SKM-1 (cell line): ENCODE measurements around the gene PHACTR3.
"Not testable (repeated sequence)": the region's sequence is repeated elsewhere in the genome, so short reads cannot be mapped to it uniquely, and the experiment has no call there.

Experiments used
- DNase-seq: peaks from one replicate; lab custom pipeline; 2025; ENCODE audit not compliant: unreplicated experiment; lab: John Stamatoyannopoulos, UW

The PHACTR3 gene

DNA sequence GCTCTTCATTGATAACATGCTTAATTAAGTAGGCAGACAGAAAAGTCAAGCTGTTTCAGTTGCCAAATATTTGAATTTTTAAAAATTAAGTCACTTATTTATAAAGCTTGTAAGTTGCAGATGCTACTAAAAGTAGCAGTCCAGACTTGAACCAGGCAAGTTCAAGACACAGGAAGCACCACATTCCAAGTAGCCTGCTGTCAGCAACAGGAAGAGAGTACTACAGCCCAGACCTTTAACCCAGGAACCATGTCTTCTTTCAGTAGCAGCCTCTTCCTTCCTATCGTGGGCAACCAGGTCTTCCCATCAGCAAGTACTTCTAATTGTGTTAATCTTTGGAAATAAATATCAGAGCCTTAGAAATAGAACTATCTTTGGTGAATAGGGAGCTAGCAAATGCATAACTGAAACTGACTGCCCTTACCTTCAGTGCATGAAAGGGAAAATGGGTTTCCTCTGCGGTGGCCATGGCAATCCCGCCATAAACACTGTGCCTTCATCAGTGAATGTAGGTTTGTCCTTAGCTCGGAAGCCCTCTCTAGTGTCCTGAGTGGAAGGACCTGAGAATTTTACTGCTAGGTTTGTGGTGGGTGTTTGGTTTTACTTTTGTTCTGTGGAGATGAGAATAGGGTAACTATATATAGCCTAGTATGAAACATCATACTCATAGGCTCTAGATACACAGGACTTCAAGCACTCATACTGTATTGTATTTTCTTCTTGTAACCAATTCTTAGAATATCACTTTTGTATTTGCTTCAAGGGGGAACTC lies 233.5 kb downstream of the PHACTR3 start:
- DNase-seq: no peak

DNA sequence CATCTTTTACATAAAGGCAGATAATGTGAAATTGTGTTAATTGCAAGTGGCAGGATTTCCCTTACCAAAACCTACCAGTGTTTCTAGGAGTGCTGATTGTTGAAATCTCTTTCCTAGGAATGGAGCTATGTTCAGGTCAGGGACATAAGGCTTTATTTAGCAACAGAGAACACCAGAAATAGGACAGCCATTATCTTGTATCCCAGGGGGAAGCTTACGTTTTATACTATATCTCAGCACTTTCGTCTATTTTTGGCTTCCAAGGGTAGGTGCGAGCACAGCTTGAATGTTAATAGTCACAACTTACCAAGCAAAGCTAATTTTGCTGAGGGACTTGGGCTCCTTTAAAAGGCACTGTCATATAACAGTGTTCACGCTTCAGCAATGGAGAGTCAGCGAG lies 235.1 kb downstream of the PHACTR3 start:
- DNase-seq: no peak

DNA sequence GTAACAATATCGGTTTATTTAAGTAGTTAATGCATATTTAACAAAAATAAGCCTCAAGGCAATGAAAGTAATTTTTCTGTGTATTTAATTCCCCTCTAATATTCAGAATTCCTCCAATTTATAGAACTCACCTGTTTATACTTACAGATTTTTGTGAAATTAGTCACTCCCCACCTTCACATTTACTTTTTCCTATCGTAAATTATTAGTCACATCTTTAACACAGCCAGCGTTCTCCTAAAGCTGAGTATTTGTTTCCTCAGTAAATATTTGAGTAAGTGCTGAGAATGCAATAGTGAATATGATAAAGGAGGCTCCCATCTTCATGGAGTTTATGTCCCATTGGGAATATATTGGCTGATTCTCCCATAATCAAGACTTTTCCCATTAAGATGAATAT lies 241.1 kb downstream of the PHACTR3 start:
- no peak for DNase-seq

DNA sequence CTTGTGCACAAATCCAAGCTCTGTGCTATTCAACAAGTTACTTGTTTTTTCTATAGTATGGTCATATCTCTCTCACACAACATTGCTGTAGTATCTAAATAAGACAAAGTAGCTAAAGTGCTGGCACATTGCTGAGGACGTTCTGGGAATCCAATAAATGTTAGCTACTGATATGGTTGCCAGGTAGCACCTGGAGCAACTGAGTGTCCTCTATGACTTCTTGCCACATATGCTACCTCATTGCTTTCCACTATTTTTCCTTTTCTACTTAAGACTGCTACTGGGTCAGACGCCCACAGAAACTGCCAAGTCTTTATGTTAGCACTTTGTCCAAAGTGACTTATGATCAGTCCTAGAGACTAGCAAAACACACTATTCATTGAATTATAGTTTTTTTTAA lies 243.8 kb downstream of the PHACTR3 start:
- DNase-seq: no peak

DNA sequence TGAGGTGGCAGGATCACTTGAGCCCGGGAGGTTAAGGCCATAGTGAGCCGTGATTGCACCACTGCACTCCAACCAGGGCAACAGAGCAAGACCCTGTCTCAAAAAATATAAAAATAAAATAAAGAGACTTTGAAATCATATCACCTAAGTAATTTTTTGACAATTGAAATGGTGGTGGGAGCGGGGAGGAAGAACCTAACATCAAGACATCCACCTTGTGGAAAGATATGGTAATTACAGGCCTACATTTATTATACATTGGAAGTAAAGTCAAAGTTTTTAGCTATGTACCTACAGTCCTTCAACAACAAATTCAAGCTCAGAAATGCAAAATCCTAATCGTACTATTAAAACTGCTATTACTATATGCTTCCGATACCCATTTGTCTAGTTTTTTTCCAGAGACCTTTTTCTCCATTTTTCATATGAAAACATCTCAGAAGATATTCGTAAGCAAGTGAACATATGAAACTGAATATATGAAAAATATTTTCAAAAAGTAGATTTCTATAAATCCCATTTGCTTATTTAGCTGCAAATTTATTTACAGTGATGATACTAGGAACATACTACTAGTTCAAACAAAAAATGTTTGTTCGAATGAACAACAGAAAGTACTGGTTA lies 245.8 kb downstream of the PHACTR3 start:
- DNase-seq: peak; percentile 19

DNA sequence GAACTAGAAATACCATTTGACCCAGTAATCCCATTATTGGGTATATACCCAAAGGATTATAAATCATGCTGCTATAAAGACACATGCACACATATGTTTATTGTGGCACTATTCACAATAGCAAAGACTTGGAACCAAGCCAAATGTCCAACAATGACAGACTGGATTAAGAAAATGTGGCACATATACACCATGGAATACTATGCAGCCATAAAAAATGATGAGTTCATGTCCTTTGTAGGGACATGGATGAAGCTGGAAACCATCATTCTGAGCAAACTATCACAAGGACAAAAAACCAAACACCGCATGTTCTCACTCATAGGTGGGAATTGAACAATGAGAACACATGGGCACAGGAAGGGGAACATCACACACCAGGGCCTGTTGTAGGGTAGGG lies 252.2 kb downstream of the PHACTR3 start:
- DNase-seq: not testable (repeated sequence)

DNA sequence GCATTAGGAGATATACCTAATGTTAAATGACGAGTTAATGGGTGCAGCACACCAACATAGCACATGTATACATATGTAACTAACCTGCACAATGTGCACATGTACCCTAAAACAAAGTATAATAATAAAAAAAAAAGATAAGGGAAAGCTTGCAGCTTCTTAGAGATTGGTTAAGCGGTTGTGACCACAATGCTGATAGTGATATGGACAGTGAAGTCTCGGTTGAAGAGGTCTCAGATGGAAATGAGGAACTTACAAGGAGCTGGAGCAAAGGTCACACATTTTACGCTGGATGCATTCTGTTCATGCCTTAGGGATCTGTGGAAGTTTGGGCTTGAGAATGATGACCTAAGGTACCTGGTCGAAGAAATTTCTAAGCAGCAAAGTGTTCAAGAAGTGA lies 252.6 kb downstream of the PHACTR3 start:
- DNase-seq: peak; percentile 1

DNA sequence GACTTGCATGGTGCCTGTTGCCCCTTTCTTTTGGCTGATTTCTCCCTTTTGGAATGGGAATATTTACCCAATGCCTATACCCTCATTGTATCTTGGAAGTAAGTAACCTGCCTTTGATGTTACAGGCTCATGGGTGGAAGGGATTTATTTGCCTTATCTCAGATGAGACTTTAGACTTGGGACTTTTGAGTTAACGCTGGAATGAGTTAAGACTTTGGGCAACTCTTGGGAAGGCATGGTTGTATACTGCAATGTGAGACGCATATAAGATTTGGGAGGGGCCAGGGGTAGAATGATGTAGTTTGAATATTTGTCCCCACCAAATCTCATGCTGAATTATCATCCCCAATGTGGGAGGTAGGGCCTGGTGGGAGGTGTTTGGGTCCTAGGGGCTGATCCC lies 253.6 kb downstream of the PHACTR3 start:
- DNase-seq: no peak

DNA sequence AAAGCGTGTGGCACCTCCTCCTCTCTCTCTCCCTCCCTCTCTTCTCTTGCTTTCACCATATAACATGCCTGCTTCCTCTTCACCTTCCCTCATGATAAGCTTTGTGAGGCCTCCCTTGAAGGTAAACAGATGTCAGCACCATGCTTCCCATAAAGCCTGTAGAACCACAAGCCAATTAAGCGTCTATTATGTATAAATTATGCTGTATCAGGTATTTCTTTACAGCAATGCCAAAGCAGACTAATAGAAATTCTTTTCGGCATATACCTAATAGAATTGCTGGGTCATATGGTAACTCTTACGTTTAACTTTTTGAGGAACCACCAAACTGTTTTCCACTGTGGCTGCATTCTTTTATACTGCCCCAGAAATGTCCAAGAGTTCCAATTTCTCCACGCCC lies 254.1 kb downstream of the PHACTR3 start:
- DNase-seq: no peak

DNA sequence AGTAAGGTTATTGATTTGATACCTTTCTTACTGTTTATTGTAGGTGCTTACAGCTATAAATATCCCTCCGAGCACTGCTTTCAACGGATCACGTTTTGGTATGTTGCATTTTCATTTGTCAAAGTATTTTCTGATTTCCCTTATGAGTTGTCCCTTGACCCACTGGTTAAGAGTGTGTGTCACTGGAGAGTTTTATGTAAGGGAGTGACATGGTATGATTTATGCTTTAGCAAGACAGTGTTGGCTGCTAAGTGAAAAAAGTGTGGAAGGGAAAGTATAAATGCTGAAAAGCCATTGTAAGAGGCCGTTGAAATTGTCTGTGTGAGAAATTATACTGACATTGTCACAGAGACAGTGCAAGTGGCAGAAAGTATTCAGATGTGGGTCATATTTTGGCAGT lies 257.1 kb downstream of the PHACTR3 start:
- no peak for DNase-seq

DNA sequence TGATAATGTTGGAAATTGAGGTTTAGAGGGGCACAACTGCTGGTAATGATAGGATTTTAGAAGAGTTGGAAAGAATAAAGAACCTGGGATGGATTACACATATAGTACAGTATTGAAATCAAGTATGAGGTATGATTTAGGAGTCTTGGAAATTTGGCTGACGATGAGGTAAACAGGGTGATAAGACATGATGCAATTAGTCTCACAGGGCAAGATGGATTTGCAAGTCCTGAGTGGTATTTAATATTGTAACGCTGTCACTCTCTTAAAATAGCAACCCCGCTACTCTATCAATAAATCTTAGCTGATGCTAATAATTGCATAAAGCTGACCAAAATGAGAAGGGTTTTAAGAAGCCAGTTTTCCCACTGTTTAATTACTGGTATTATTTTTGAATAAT lies 258.7 kb downstream of the PHACTR3 start:
- DNase-seq: no peak

DNA sequence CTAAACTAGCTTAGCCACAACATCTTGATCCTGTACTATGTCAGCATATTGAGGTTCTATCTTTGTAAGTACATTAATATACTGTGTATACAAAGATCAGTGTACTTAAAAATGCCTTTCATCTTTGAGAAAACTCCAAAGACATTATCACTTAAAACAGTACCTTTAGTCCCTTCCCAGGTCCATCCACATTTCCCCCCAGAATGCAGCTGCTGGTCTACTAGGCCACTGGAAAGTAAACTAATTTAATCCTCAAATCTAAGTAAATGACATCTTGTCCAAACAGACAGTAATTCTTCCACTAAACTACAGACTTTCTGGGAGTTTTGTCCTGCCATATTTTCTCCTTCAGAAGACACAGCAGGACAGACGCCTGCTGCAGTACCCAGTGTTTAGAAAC lies 260.4 kb downstream of the PHACTR3 start:
- DNase-seq: no peak

DNA sequence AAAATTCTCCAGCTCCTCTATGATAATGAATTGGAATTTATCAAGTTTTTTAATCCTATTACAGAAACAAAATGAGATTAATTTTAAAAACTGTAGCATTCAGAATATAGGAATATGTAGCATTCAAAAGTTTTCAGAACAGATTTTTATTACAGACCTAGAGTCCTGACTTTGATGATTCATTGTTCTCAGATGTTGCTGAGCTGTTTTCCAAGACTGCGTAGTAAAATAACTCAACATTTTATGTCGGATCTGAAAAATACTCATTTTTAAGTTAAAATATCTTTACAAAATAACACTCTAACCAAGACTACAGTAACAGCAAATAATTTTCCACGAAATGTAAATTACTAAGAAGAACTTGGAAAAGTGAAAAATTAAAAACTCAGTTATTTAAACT lies 262.0 kb downstream of the PHACTR3 start:
- DNase-seq: no peak

DNA sequence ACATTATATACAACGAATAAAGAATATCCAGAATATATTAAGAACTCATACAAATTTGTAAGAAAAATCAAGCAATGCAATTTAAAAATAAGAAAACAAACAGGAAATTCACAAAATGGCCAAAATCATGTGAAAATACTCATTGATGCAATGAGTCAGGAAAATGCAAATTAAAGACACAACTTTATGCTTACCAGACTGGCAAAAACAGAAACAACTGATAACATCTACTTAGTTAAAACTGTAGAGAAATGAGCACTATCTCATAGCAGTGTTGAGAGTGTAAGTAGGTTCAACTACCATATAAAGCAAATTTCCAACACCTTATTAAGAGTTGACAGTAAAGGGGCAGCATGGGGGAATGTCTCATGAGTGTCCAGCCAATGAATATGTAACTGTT lies 266.8 kb downstream of the PHACTR3 start:
- DNase-seq: no peak

DNA sequence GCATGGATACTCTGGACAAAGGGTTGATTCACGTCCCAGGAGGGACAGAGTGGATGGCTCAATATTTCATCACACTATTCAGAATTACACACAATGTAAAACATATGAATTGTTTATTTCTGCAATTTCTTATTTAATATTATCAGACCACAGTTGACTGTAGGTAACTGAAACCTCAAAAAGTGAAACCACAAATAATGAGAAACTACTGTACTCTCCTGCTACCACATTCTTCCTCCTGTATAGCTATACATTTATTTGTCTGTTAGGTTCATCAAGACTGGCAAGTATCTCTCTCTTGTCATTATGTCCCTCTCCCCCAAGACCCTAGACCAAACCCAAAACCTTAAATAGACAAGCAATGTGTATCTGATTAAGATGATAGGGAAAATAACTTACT lies 269.1 kb downstream of the PHACTR3 start:
- no peak for DNase-seq

DNA sequence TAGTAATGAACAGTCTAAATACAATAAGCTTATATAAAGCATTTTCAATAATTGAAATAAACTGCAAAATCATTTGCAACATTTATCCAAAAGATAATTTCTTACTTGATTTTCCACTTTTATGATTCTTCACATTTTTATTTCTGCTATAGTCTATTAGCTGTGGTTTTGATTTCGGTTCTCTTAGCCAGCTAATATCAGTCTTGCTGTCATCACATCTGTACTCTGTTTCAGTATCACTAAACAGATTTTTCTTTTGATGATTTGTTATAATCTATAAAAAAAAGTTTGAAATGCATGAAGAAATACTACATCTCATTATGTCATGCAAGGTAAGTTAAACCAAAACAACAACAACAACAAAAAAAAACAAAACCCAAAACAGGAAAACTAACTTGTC lies 275.9 kb downstream of the PHACTR3 start:
- DNase-seq: no peak

DNA sequence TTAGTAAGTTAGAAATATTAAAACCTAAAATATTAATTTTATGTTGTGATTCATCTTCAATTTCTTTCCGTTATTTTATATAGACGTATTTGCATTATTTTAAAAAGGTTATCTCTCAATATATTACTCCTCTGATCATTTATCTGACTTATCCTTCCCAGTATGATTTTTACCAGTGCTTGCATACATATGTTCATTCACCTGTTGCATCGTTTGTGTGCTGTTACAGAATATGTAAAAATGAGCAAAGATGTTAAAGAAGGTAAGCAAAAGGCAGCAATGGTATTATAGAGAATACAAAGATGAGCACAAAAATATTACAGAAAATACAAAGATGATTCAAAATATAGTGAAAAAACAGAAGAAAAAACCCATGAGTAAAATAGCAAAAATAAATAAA lies 280.2 kb downstream of the PHACTR3 start:
- no peak for DNase-seq

DNA sequence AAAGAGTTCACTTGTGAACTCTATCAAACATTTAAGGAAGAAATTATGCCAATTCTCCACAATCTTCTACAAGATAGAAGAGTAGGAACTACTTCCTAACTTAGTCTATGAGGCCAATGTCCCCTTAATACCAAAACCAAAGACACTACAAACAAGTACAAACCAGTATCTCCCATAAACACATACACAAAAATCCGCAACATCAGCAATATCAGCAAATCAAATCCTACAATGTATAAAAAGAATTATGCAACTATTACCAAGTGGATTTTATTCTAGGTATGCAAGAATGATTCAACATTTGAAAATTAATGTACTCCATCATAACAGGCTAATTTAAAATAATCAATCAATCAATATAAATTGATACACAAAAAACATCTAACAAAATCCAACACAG lies 283.7 kb downstream of the PHACTR3 start:
- no peak for DNase-seq

DNA sequence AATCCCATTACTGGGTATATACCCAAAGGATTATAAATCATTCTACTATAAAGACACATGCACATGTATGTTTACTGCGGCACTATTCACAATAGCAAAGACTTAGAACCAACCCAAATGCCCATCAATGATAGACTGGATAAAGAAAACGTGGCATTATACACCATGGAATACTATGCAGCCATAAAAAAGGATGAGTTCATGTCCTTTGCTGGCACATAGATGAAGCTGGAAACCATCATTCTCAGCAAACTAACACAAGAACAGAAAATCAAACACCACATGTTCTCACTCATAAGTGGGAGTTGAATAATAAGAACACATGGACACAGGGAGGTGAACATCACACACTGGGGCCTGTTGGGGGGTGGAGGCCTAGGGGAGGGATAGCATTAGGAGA lies 285.7 kb downstream of the PHACTR3 start:
- DNase-seq: not testable (repeated sequence)

DNA sequence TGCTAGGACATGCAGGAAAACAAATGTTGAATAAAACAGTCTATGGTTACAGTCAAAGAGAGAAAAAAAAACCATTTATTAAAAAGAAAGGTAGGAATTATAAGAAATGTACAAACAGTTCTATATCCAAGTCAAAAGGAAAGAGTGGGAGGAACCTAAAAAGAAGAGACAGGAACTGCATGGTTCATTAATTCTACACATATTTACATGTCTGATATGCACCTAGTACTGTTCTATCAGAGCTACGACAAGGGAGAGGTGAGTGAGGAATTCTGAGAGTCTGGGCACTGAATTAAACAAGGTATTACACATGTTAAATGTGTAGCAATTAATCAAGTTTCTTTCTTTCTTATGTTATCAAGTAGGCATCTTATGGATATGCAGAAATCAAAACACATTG lies 287.2 kb downstream of the PHACTR3 start:
- no peak for DNase-seq

DNA sequence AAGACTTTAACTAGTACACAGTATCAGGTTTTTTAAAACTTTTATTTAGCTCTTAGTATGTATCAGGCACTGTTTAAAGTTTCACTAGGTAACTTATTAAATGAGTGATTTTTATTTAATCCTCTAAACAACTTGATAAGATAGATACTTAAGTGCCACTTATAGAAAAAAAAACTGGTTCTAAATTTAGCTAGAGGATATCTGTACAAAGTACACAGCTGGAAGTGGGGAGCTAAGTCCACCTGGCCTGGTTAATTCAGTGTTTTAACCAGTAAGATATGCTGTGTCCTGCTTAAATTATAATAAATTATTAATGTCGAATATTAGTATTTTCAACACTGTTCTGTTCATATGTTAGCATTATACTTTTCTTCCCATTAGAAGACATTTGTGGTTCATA lies 291.6 kb downstream of the PHACTR3 start:
- DNase-seq: no peak
